HEK293T (cell line): Measurements from ENCODE around the gene GOLGA1.
"Not testable (repeated sequence)": the region's sequence is repeated elsewhere in the genome, so short reads cannot be mapped to it uniquely, and the experiment has no call there.

Experiments used
- CTCF ChIA-PET: fragments of 350-600 bp; formaldehyde crosslinking; extraction: SDS; loops from one replicate; lab custom pipeline; 2021; ENCODE audit warnings: antibody characterized with exemption, inconsistent platforms; lab: Yijun Ruan, JAX
- POLR2A ChIA-PET: fragments of 350-600 bp; formaldehyde crosslinking; extraction: SDS; loops from one replicate; lab custom pipeline; 2020; ENCODE audit warnings: antibody characterized with exemption, inconsistent platforms; lab: Yijun Ruan, JAX
- DNase-seq: peaks from one replicate; pipeline ENCODE4 v3.0.0; 2012; ENCODE audit warnings: mixed read lengths; ENCODE audit errors: extremely low spot score
- ARNT ChIP-seq: fragments of 450-650 bp; IDR thresholded peaks from 2 replicates; pipeline ENCODE4 v1.6.1; 2017; ENCODE audit warnings: mild to moderate bottlenecking
- BHLHE40 ChIP-seq: fragments of 450-650 bp; IDR thresholded peaks from 2 replicates; pipeline ENCODE4 v1.6.1; 2016; ENCODE audit warnings: mild to moderate bottlenecking, moderate library complexity, borderline replicate concordance
- CTBP1 ChIP-seq: fragments of 450-650 bp; IDR thresholded peaks from 2 replicates; pipeline ENCODE4 v1.6.1; 2016; ENCODE audit warnings: borderline replicate concordance
- ELF4 ChIP-seq: fragments of 450-650 bp; IDR thresholded peaks from 2 replicates; pipeline ENCODE4 v1.6.1; 2017; ENCODE audit warnings: antibody characterized with exemption
- FOXA1 ChIP-seq: fragments of 450-650 bp; IDR thresholded peaks from 2 replicates; pipeline ENCODE4 v1.6.1; 2016; ENCODE audit warnings: mild to moderate bottlenecking
- FOXK2 ChIP-seq: fragments of 450-650 bp; IDR thresholded peaks from 2 replicates; pipeline ENCODE4 v1.6.1; 2016; ENCODE audit warnings: mild to moderate bottlenecking
- FOXM1 ChIP-seq: fragments of 450-650 bp; IDR thresholded peaks from 2 replicates; pipeline ENCODE4 v1.6.1; 2017; ENCODE audit warnings: mild to moderate bottlenecking, borderline replicate concordance
- HDGF ChIP-seq: fragments of 450-650 bp; IDR thresholded peaks from 2 replicates; pipeline ENCODE4 v1.6.1; 2017; ENCODE audit warnings: antibody characterized with exemption, borderline replicate concordance
- L3MBTL2 ChIP-seq: fragments of 450-650 bp; conservative IDR thresholded peaks from 2 replicates; pipeline ENCODE4 v1.6.1; 2016; ENCODE audit warnings: mild to moderate bottlenecking
- LEF1 ChIP-seq: fragments of 450-650 bp; IDR thresholded peaks from 2 replicates; pipeline ENCODE4 v1.6.1; 2017; ENCODE audit warnings: mild to moderate bottlenecking, borderline replicate concordance
- NFRKB ChIP-seq: fragments of 450-650 bp; IDR thresholded peaks from 2 replicates; pipeline ENCODE4 v1.6.1; 2016; ENCODE audit warnings: mild to moderate bottlenecking, moderate library complexity
- SP1 ChIP-seq: fragments of 450-650 bp; IDR thresholded peaks from 2 replicates; pipeline ENCODE4 v1.6.1; 2017
- SUZ12 ChIP-seq: fragments of 450-650 bp; IDR thresholded peaks from 2 replicates; pipeline ENCODE4 v1.6.1; 2016; ENCODE audit warnings: mild to moderate bottlenecking
- TARDBP ChIP-seq: fragments of 450-650 bp; IDR thresholded peaks from 2 replicates; pipeline ENCODE4 v1.6.1; 2016
- ZNF384 ChIP-seq: fragments of 450-650 bp; IDR thresholded peaks from 2 replicates; pipeline ENCODE4 v1.6.1; 2016
- TF ChIP-seq, protein P1 (sequence below): fragments of 450-650 bp; IDR thresholded peaks from 2 replicates; pipeline ENCODE4 v1.6.1; 2016

Gene GOLGA1

GRCh38 chr9:124841075-124841821, 99.6 kb downstream of the GOLGA1 start:
- POLR2A ChIA-PET, result interaction anchor here (1.0 kb wide), 1 partner anchor 21 kb away, joined by 3 read pairs; the partner anchor contains the start of gene ARPC5L
- CTCF ChIA-PET, result interaction anchor here (0.6 to 3.0 kb wide), 8 partner anchors 7 to 68 kb away, joined by 3 to 30 read pairs (median 6); partner anchors contain the start of genes OLFML2A and WDR38
- TF ChIP-seq CTBP1 (no peak), FOXK2 (no peak), ARNT (no peak), SP1 (no peak), LEF1 (no peak), ELF4 (no peak), L3MBTL2 (no peak), TARDBP (no peak), BHLHE40 (no peak), SUZ12 (no peak), NFRKB (no peak), FOXA1 (no peak), HDGF (no peak)
- TF ChIP-seq, protein P1, sequence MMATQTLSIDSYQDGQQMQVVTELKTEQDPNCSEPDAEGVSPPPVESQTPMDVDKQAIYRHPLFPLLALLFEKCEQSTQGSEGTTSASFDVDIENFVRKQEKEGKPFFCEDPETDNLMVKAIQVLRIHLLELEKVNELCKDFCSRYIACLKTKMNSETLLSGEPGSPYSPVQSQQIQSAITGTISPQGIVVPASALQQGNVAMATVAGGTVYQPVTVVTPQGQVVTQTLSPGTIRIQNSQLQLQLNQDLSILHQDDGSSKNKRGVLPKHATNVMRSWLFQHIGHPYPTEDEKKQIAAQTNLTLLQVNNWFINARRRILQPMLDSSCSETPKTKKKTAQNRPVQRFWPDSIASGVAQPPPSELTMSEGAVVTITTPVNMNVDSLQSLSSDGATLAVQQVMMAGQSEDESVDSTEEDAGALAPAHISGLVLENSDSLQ, result no peak
- no peak for DNase-seq

GRCh38 chr9:124840300-124840833, 100.5 kb downstream of the GOLGA1 start:
- POLR2A ChIA-PET, result interaction anchor here (0.9 kb wide), 1 partner anchor 15 kb away, joined by 3 read pairs; no protein-coding TSS in a partner anchor

GRCh38 chr9:124839612-124840299, 101.1 kb downstream of the GOLGA1 start:
- POLR2A ChIA-PET, result interaction anchor here (0.9 kb wide), 1 partner anchor 16 kb away, joined by 3 read pairs; no protein-coding TSS in a partner anchor
- TF ChIP-seq SP1 (no peak), ZNF384 (no peak), ARNT (no peak), LEF1 (no peak), FOXA1 (no peak), L3MBTL2 (no peak), FOXM1 (no peak), NFRKB (no peak), FOXK2 (no peak), CTBP1 (no peak), BHLHE40 (no peak), ELF4 (no peak), TARDBP (no peak)
- TF ChIP-seq, protein P1, result no peak
- peak; percentile 59 for DNase-seq
- CTCF ChIA-PET, result interaction anchor here (0.9 to 3.0 kb wide), 12 partner anchors 8 to 68 kb away, joined by 3 to 30 read pairs (median 6); partner anchors contain the start of gene WDR38

More at GRCh38 chr9:124840300-124840833, 100.5 kb downstream of the GOLGA1 start:
- DNase-seq, result no peak
- CTCF ChIA-PET, result interaction anchor here (0.9 to 3.0 kb wide), 13 partner anchors 8 to 69 kb away, joined by 3 to 30 read pairs (median 5); partner anchors contain the start of gene WDR38
- TF ChIP-seq LEF1, result no peak
- TF ChIP-seq FOXA1, result no peak
- TF ChIP-seq ARNT, result no peak
- no peak for TF ChIP-seq TARDBP
- no peak for TF ChIP-seq BHLHE40
- TF ChIP-seq, protein P1, result no peak
- no peak for TF ChIP-seq L3MBTL2
- TF ChIP-seq ELF4, result no peak

- CTCF ChIA-PET, result interaction anchor here (1.2 kb wide), 1 partner anchor 20 kb away, joined by 3 read pairs; no protein-coding TSS in a partner anchor
- DNase-seq, POLR2A ChIA-PET: not testable (repeated sequence)
These were observed 102.2 kb downstream of the GOLGA1 start for GRCh38 chr9:124838567-124839275.

GRCh38 chr9:124838132-124838531, 102.8 kb downstream of the GOLGA1 start:
- DNase-seq, POLR2A ChIA-PET: not testable (repeated sequence)
- CTCF ChIA-PET, result interaction anchor here (1.2 to 1.6 kb wide), 2 partner anchors 15 to 19 kb away, joined by 3 to 6 read pairs; partner anchors contain the start of gene WDR38
